Right renal cortex interstitium (tissue), 3 donors: ENCODE data around the gene GOLGA6B. TPM values are rescaled to one million over a fixed set of nuclear protein-coding genes. Genes with fewer than 3 reads are reported as not detected.
A peak's percentile ranks its signal among the peaks of the same experiment; 100 is the strongest.
"Not testable (repeated sequence)": the region's sequence is repeated elsewhere in the genome, so short reads cannot be mapped to it uniquely, and the experiment has no call there.

Source experiments
- DNase-seq, 3 donors: peaks; one replicate each; pipeline ENCODE4 v3.0.0-alpha.2; 2013; ENCODE audit warnings: low read depth in 3 of 3, low spot score in 2 of 3
- polyA plus RNA-seq, 3 donors: library from polyadenylated mRNA; unstranded; fragments of 120-200 nt; gene quantifications; one replicate each; pipeline ENCODE4 v1.2.1, GENCODE V29; 2013; ENCODE audit not compliant: insufficient read length in 3 of 3

The GOLGA6B gene
- polyA plus RNA-seq, 3 donors: 0.60 TPM; not detected in 2

DNA sequence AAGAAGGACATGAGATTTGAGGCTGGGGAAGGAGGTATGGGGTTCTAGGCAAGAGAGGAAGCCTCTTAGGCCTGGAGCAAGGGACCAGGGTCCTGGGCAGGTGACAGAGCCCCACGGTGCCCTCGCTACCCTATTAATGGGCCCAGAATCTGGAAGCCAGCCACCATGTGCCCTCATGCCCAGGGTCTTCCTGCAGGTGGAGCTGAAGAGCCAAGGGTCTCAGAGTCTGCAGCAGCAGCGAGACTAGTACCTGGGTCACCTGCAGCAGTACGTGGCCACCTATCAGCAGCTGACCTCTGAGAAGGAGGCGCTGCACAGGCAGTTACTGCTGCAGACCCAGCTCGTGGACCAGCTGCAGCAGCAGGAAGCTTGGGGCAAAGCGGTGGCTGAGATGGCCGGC, 9.4 kb downstream of the GOLGA6B start:
- not testable (repeated sequence) for DNase-seq

- DNase-seq: not testable (repeated sequence)
These were observed 11.2 kb downstream of the GOLGA6B start for GRCh38 chr15:72665706-72666105.

DNA sequence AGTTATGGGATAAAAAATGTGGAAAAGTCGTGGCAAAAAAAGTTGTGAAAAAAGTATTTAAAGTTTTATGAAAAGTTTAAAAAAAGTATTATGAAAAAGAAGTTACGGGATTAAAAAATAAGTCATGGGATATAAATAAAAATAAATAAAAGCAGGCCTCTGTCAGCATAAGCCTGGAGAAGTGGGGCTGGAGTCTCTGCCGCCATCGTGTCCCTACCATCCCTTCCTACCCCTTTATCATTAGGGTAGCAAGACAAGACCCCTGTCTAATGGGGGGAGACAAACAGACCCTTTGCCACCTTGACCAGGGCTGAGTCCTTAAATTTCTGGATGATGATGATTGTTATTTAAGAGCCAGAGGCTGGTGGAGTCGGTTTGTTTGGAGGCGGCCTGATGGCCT, 15.3 kb downstream of the GOLGA6B start:
- not testable (repeated sequence) for DNase-seq

DNA sequence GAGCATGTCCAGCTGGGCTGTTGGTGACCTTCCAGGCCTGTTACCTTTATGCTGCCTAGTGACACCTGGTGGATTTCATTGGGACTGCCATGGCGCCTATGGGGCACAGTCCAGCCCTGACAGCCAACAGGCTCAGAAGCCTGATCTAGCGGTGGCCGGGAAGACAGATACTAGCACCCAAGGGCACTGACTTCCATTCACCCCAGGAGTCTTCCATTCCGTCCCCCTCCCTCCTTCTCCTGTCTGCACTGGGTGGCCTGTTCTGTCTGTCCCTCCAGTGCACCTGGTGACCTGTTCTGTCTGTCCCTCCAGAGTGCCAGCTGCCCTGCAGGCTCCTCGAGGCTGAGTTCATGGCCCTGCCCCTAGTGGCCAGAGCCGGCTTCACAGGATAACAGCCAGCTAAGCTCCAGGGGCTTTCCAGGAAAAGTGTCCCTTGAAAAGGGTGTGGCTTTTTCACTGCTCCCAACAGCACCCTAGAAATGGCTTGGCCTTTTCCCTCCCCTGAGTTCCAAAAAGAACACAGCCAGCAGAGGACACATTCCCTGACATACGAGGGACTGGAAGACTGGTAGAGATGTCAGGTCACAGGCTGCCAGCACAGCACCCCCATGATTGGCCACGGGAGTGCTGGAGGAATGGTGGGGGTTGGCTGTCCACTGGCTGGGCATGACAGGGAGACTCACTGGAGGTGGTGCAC, 16.3 kb downstream of the GOLGA6B start:
- peak in 2 of 3 donors; percentile 58 to 63 for DNase-seq

DNA sequence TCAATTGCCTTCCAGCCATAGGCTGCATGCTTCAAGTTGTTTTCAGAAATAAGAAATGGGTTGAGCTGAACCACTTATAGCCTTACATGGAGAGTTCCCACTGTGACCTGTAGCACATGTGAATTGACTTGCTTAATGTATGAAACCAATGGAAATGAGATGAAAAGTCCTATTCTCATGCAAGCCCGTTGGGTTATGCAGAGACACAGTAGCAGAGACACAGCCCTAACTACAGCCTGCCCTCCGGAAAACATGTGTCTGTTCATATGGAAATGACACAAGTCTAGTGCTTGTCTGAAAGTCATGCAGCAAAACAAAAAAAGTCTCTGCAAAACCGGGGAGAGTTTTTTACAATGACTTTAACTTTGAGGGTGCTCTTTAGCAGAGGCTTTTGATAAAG, 17.0 kb downstream of the GOLGA6B start:
- DNase-seq: no peak

DNA sequence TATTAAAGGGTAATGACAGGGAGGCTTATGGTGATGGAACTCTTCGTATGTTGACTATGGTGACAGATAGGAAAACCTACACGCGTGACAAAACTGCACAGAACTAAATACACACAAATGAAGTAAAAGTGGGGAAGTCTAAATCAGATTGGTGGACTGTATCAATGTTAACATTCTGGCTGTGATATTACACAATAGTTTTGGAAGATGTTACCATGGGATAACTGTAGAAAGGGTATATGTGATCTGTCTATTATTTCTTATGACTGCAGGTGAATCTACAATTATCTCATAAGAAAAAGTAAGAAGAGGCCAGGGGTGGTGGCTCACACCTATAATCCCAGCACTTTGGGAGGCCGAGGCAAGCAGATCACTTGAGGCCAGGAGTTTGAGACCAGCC, 22.3 kb downstream of the GOLGA6B start:
- no peak for DNase-seq

- DNase-seq: no peak
These were observed 26.4 kb downstream of the GOLGA6B start for GRCh38 chr15:72680931-72681330.

DNA sequence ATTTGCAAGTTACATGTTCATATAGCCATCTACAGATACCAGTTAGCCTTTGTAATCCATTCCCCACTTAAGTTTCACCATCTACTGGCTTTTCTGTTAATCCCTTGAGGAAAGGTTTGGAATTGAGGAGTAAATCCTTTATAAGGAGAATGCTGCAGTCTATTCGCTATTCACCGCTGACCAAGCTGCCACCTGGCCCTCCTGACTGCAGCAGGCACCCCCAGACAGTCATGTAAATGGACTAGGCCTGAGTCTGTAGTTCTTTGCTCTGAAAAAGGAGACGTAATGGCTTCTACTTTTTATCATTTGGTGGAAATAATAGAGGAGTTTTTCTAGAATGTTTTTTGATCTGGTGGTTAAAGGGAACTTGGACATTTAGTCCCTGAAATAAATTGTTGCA, 28.3 kb downstream of the GOLGA6B start:
- DNase-seq: no peak

DNA sequence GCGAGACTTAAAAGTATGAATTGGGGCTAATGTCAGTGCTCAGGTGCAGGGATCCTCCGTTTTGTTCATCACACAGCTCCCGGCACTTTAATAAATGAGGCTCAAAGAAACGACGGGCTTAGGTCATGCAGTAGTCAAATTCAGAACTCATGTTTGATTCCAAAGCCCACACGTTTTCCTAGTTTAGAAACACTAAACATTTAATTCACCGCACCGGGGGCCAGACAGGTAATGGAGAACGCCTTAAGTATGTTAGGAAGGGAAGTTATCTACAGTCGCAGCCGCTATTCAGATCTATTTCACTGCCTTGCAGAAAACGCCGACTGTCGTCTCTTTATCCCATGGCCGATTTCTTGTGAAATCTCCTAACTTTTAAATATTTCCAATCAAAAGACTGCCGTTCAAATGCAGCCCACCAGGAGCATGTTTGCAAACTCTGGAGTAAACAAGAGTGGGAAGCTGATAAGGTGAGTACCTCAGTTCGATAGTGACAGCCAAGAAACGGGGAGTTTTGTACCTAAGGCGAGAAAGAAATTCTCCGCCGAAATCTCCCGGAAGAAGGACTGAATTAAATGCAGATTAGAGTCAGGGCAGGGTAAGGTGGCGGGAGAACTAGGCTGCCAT, 30.9 kb downstream of the GOLGA6B start:
- DNase-seq: peak in 1 of 3 donors; percentile 18

DNA sequence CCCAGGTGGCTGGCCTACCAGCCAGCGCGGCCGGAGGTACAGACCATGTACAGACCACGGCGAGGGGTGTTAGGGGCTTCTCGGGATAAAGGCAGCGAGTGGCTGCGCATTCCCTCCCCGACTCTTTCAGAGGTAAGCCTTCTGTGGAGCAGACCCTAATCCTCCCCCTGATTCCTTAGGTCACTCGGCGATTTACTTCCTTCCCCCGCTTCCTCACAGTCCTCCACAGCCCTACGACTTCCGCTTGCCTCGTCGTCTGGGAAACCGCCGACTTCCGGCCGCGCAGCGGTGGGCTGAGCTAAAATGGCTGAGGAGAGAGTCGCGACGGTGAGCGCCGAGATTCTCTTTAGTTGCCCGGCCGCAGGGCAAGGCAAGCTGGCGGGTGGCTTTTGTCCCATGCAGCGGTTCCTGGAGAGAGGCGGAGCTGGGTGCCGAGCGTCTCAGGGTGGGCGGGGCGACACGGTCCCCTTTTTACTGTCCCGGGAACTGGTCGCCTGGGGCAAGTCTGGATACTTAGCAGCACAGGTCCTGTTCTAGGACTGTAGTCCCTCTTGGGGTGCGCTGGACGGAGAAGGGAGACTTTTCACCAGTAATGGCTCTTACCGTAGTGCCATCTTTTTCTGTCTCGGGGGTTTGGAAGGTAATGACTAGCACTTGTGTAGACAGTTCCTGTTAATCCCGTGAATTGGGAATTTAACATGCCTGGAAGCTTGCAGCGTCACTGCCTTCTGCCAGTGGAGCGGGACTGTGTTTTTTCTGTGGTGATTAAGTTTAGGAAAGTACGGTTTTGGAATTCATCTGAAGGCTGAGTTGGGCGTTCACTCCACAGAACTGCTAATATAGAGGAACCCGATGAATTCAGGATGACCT, 31.7 kb downstream of the GOLGA6B start, which contains the start of the genes BBS4 and HIGD2B:
Gene BBS4, plus strand, starts transcription at position 283 of the 870 bp plus-strand sequence. Its CDS starts 21 bp downstream, at position 304.
Gene HIGD2B, minus strand, starts transcription at position 258 of the 870 bp plus-strand sequence. CDS start 9,808 bp downstream, outside the sequence.
- peak; percentile 86 to 89 (median 89) for DNase-seq

DNA sequence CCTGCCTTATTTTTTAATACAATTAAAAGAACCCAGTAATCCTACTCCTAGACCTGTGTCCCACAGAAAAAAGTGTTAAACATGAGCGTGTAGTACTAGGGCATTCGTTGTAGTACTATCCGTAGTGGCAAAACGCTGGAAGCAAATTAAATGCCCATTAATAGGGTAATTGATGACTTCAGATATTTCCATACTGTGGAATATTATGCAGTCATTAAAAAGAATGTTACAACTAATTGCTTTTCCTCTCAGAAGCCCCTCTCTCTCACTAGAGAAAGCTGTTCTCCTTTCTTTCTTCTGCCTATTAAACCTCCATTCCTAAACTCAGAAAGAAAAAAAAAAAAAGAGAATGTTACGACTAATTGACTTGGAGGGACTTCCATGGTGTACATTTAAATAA, 34.2 kb downstream of the GOLGA6B start:
- no peak for DNase-seq

GRCh38 chr15:72690938-72691337, 36.4 kb downstream of the GOLGA6B start:
- DNase-seq: no peak

DNA sequence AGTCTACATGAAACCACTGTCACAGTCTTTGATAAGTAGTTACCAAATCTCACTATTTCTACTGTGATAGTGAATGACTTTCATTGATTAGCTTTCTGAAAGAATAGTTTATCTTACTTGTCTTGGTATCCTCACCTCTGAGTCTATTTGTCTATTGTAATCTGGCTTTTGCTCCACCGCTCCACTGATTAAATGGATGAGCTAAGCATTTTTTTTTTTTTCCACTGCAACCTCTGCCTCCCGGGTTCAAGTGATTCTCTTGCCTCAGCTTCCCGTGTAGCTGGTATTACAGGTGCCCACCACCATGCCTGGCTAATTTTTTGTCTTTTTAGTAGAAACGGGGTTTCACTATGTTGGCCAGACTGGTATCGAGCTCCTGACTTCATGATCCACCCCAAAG, 44.4 kb downstream of the GOLGA6B start:
- DNase-seq: no peak

DNA sequence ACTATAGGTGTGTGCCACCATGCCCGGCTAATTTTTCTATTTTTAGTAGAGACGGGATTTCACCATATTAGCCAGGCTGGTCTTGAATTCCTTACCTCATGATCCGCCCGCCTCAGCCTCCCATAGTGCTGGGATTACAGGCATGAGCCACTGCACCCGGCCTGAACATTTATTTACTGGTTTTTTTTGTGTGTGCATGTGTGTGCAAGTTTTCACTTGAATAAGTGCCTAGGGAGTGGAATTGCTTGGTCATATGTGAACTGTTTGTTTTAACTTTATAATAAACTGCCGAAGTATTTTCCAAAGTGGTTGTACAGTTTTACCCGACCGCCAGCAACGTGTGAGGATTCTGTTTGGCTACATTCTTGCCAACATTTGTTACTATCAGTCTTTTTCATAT, 45.6 kb downstream of the GOLGA6B start:
- no peak for DNase-seq

GRCh38 chr15:72706266-72706665, 51.8 kb downstream of the GOLGA6B start:
- no peak for DNase-seq

- not testable (repeated sequence) for DNase-seq
These were observed 54.2 kb downstream of the GOLGA6B start for GRCh38 chr15:72708551-72709303.
